SH-SY5Y (cell line): ENCODE results near the gene TBX15.

Experiments used
- GATA2 ChIP-seq: IDR thresholded peaks from 2 replicates; pipeline ENCODE4 v1.6.1; 2011; ENCODE audit warnings: mild to moderate bottlenecking, low read depth, low read length
- GATA3 ChIP-seq: IDR thresholded peaks from 2 replicates; pipeline ENCODE4 v1.6.1; 2011; ENCODE audit warnings: low read depth, mild to moderate bottlenecking, low read length, moderate library complexity

Gene TBX15

DNA sequence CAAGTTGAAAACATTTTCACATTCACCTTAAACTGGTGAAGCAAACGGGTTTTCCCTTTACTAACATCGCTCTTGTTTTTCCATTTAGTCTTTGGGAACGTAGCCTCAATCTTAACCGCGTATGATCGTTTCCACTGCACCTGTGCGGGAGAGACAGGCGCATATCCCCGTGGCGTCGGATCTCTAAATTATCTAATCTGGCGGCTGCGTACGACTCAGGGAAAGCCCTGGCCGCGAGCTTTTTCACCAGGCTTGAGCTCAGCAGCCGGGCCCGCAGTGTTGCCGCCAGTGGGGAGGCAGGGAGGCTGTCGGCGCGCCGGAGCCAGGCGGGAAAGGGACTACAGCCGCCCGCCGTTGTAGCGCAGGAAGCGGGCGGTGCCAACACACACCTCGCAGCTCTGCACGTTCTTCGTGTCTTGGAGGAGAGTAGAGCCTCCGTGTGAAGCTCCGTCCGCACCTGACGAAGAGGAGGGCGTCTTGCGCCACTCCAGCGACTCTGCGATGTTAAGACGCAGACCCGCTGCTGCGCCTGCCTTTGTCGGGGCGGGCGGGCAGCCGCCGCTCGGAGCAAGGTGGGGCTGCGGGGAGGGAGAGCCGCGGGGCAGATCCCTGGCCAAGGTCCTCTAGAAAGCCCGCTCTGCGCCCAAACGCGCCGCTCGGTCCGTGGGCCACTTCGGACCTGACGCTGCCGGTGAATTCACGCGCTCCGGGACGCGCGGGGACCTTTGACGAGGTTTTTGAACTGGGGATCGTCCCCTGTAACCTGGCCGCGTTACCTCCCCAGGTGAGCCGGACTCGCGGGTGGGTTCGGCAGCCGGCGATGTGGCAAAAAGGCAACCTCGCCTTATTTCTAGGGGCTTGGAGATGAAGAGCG lies 18.5 kb upstream of the TBX15 start:
- no peak for TF ChIP-seq GATA2
- TF ChIP-seq GATA3, result no peak

DNA sequence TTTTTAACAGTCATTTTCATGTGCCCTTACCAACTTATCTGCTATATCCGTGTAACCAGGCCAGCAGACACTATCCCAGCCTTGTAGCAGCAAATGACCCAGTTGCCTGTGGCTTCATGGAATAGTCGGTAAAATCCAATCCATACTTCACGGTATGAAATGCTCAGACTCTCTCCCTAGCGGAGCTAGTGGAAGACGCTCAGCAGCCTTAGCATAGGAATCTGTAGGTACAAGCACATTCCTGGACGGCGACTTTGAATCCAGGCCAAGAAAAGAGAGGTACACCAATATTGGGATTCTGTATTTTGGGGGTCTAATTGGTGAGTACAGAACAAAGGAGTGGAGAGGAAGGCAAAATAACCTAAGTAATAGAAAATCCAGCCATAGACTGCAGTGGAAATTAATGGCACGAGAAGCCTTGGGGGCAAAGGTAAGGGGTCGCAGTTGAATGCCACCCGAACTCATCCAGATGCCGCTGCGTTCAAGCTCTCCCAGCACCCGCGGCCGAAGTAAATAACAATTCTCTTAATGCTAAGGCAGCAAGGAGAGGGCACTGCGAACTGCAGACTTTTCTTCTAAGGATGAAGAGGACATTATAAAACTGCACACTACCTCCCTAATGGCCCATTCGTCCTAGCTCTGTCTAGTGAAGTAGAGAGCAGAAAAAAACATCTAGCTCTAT lies 17.7 kb upstream of the TBX15 start:
- TF ChIP-seq GATA3 (no peak), GATA2 (no peak)

DNA sequence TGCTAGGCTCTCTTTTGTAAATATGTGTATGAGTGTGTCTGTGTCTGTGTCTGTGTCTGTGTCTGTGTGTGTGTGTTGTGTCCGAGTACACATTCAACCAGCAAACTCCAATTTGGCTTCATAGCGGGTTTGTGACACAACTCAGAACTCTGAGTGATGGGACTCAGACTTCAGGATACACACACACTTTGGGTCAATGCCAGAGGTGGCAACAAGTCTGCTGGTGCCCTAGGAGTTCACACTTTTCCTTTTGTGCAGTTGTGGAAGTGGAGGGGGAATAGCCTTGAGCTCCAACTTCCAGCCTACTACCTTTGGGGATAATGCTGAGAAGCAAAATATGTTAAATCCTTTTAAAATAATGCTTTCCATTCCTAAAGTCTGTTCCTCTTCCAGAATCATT lies 16.6 kb upstream of the TBX15 start:
- no peak for TF ChIP-seq GATA2
- no peak for TF ChIP-seq GATA3

DNA sequence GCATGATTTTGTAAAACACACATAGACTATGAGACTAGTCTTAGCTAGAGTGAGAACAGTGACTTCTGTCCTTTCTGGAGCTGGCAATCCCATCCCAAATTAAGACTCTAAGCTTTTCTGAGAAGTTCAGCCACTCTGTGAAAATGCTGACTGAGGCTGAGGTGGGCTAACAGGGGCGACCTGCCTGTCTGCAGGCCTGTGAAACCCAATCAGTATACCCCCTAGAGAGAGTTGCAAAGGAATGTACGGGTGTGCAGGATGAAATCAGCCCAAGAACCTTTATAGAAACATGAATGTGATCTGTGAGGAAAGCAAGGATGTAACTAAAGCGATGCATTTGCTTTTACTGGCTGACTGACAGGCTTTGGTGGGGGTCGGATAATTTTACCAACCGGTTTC lies 16.0 kb upstream of the TBX15 start:
- TF ChIP-seq GATA2, result no peak
- TF ChIP-seq GATA3, result no peak

DNA sequence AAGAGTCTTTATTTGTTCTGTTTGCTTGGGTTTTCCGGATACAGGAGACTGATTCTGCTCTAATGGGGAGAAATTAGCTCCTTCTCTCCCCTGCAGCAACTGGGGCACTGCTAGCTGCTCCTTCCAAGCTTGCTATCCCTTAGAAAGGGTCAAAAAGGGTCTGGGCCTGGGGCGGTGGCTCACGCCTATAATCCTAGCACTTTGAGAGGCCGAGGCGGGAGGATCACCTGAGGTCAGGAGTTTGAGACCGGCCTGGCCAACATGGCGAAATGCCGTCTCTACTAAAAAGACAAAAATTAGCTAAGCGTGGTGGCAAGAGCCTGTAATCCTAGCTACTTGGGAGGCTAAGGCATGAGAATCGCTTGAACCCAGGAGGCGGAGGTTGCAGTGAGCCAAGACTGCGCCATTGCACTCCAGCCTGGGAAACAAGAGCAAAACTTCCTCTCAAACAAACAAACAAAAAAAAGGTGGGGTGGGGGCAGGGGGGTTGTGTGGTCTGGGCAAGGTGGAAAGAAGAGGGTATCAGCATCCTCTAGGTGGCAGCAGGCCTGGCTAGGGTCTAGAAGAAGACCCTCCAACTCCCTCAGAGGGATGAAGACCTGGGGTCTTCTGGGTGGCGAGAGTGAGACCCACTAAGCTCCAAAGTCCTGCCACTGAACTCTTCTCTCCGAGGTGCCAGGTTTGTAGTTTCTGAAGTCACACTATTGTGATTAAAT lies 15.4 kb upstream of the TBX15 start:
- TF ChIP-seq GATA2, result no peak
- no peak for TF ChIP-seq GATA3

DNA sequence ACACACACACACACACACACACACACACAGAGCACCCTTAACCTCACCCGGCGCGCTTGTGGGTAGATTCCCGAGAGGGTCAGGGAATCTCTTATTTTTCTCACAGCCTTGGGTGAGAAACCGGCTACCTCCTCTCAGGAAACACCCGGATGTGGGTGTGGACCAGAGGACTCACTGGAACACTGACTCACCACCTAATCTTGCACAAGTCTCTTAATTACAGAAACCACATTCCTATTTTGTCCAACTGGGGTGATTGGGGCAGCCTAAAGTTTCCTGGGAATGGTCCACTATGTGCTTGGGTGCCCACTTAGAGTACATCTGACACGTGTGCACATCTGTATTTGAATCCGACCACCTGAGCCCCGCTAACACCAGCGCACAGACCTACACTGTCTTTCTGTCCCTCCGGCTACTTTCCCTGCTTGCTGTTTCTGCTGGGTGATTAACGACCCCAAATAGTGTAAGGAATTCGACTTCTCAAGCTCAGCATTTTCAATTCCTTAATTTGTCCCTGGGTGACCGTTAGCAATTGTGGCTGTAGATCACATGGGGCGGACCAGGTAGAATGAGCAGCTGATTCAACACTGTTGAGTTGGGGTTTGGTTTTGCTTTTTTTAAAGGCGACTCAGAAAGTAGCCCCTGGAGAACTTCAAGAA lies 14.0 kb upstream of the TBX15 start:
- TF ChIP-seq GATA3 (no peak), GATA2 (no peak)

DNA sequence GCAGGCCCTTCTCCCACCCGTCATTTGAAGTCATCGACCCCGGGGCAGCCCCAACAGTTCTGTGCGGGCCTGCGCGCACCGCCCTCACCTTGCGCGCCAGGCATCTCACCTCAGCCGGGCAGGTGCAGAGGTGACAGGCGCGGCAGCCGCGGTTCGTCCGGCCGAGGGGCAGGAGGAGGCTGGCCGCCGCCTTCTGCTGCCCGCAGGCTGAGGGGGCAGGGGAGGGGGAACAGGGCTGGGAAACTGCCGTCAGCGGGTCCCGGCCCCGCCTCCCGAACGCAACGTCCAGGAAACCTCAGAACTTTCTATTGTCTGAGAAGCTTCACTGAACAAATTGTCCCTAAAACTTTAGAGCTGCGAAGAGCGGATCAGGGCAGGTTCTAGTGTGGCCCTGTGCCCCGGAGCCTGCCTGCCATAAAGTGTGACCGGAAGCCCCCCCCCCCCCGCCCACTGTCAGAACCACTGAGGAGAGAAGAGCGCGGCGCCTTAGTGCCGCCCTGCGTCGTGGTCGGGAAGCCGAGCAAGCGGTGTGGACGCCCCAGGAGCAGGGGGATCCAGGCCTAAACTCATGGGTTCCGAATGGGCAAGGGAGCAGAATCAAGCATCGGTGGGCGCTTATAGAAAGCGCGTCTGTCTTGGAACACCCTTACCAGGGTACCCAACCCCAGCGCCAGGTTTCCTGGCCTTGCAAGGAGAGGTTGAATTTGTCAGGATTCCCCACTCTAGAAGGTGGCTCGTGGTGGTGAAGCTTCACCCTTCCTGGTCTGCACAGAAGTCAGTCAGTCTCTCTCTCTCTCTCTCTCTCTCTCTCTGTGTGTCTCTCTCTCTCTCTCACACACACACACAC lies 13.3 kb upstream of the TBX15 start:
- TF ChIP-seq GATA3 (no peak), GATA2 (no peak)

DNA sequence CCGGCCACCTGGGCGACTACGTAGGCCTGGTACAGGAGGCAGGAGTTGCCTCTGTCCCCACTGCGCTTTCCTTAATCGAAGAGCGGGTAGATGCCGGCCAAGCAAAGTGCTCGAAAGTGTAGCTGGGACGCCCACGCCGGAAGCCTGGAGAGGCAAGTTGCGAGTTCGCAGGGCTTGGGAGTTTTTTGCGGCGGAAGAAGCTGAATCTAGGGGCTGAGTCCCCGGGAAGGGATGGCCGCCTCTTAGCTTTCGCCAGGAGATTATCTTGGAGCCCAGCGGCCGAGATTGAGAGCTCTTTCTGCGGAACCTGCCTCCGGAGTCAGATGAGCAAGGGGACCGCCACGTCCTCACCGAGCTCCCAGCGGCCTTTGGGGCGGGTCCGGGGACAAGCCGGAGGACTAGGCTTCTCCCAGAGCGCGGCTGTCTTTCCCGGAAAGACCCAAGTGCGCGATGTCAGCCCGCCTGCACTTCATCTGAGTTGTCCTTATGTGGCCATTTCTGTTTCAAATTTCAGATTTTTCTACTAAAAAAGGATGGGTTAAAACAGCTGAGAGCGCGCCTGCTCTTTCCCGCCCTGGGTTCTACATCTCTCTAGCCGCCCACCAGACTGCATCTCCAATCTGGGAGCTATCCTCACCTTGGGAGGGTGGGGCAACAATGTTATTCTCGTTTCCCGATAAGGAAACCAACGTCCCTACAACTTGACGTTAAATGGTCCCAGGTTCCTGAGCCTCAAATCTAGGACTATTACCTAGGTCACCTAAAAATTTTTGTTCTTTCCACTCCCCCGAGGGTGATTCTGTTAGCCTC lies 12.4 kb upstream of the TBX15 start:
- TF ChIP-seq GATA2, result no peak
- TF ChIP-seq GATA3, result no peak

DNA sequence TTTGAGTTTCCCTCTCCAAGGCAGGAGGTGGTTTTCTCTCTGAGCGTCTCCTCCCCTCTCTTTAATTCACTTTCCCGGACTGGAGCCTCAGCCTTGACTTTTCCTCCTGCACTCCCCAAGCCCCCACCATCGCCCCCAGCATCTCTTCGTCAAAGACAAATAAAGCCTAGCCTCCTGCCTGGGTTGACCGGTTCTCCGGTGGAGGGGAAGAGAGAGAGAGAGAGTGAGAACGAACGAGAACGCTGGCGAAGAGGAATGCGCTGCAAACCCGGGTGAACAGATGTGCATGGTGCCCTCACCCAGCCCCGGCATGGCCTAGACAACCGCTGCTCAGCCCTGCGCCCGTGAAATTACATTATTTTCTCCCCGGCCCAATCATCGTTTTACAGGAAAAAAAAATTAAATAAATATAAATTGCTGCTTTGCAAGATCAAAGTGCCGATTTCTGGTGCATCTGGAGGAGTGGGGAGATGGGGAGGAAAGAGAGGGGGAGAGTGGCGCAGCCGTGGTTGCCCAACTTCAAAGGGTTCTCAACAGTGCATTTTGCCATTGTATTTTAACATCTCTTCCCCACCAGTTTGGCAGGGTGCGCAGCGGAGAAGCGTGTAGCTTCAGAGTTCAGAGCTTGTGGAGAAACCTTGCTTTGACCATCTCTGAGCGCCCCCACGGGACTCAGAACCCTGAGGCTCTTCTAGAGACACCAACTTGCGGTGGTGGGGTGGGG lies 11.4 kb upstream of the TBX15 start:
- TF ChIP-seq GATA2, result no peak
- TF ChIP-seq GATA3, result no peak

DNA sequence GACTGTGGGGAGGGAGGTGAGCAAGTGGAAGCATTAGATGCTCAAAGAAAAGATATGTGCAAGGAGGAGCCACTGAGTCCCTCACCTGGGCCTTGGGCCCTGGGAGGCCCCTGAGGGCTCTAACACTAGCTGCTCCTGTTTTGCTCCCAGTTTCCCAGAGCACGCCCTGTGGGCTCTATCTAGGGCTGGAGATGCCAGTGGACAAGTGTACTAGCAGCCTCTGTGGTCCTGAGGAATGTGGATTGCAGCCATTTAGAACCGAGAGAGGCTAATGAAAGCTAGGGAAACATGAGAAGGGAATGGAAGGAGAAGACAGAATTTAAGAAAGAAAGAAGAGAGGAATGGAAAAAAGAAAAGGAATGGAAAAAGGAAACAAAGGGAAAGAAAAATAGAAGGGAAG lies 10.0 kb upstream of the TBX15 start:
- no peak for TF ChIP-seq GATA2
- TF ChIP-seq GATA3, result no peak

DNA sequence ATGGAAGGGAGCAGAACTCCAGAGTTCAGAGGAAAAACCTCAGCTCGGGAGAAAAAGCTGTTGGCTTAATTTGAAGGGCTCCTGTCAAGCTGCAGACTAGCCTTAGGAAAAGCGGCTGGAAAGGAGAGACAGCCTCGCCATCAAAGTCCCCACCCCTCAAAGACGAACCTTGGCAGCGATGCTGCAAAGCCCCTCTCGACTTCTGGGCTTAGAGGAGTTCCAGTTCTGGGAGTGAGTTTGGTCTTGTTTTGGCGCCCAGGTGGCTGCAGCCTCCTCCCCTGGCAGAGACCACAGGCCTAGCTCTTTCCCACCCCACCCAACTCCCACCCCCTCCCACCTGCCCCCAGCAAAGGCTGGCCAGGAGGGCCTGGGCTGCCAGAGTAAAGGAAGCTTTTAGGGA lies 9.1 kb upstream of the TBX15 start:
- TF ChIP-seq GATA3 (no peak), GATA2 (no peak)

DNA sequence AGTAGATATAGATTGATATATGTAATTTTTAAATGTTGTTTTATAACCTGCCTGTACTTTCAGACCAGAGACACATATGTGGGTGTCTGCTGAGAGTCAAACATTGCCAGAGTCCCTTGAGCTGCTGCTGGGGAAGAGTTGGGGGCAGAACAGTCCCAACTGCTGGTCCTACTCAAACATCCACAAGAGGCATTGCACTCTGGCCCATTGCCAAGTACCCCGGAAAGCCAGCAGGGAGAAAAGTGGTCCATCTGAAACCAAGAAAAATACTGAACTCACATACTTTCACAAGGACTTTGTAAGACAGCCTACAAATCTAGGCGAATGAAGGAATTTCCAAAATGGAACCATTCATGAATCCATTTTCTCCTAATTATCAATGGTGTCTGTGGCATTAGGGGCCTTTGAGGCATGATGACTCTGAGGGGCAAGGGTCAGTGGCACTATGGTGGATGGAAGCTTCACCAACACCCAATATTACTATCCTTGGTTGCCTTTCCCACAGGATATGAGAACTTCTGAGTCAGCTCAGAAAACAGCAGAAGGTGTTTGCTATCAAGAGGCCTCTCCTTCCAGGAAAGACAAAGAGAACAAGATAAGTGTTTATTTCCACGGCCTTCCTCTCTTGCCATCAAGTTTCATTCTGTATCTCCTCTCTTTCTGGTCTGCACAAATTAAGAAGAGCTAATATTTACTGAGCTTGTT lies 7.3 kb upstream of the TBX15 start:
- TF ChIP-seq GATA2 (no peak), GATA3 (no peak)
